Measurements from ENCODE around the gene IFIT1.

GRCh38 chr10:89352802-89353201 is 39.6 kb upstream of the IFIT1 start:
- TF ChIP-seq, protein P1, sequence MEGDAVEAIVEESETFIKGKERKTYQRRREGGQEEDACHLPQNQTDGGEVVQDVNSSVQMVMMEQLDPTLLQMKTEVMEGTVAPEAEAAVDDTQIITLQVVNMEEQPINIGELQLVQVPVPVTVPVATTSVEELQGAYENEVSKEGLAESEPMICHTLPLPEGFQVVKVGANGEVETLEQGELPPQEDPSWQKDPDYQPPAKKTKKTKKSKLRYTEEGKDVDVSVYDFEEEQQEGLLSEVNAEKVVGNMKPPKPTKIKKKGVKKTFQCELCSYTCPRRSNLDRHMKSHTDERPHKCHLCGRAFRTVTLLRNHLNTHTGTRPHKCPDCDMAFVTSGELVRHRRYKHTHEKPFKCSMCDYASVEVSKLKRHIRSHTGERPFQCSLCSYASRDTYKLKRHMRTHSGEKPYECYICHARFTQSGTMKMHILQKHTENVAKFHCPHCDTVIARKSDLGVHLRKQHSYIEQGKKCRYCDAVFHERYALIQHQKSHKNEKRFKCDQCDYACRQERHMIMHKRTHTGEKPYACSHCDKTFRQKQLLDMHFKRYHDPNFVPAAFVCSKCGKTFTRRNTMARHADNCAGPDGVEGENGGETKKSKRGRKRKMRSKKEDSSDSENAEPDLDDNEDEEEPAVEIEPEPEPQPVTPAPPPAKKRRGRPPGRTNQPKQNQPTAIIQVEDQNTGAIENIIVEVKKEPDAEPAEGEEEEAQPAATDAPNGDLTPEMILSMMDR (IDR thresholded peaks at IDR 0.05; ENCODE audit: insufficient read depth, low read length) = no peak
- TF ChIP-seq POLR2AphosphoS5 (IDR thresholded peaks at IDR 0.05; ENCODE audit: low read depth) (no peak), GABPA (IDR thresholded peaks at IDR 0.05; ENCODE audit: low read depth) (no peak)
- TF ChIP-seq, protein P2, sequence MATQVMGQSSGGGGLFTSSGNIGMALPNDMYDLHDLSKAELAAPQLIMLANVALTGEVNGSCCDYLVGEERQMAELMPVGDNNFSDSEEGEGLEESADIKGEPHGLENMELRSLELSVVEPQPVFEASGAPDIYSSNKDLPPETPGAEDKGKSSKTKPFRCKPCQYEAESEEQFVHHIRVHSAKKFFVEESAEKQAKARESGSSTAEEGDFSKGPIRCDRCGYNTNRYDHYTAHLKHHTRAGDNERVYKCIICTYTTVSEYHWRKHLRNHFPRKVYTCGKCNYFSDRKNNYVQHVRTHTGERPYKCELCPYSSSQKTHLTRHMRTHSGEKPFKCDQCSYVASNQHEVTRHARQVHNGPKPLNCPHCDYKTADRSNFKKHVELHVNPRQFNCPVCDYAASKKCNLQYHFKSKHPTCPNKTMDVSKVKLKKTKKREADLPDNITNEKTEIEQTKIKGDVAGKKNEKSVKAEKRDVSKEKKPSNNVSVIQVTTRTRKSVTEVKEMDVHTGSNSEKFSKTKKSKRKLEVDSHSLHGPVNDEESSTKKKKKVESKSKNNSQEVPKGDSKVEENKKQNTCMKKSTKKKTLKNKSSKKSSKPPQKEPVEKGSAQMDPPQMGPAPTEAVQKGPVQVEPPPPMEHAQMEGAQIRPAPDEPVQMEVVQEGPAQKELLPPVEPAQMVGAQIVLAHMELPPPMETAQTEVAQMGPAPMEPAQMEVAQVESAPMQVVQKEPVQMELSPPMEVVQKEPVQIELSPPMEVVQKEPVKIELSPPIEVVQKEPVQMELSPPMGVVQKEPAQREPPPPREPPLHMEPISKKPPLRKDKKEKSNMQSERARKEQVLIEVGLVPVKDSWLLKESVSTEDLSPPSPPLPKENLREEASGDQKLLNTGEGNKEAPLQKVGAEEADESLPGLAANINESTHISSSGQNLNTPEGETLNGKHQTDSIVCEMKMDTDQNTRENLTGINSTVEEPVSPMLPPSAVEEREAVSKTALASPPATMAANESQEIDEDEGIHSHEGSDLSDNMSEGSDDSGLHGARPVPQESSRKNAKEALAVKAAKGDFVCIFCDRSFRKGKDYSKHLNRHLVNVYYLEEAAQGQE (IDR thresholded peaks at IDR 0.05; ENCODE audit: insufficient replicate concordance, low read depth) = no peak
